K562 (cell line): ENCODE measurements around the gene USHBP1. TPM values are rescaled to one million over a fixed set of nuclear protein-coding genes. Genes with fewer than 3 reads are reported as not detected.
A peak's percentile ranks its signal among the peaks of the same experiment; 100 is the strongest.

ENCODE experiments used
- CREB3 ChIP-seq: fragments of 450-650 bp; conservative IDR thresholded peaks from 2 replicates; pipeline ENCODE4 v1.6.1; 2016; ENCODE audit warnings: missing genetic modification characterization, low read depth, mild to moderate bottlenecking, missing compliant biosample characterization, moderate library complexity
- FOXK2 ChIP-seq, 2 experiments: fragments of 450-650 bp; IDR thresholded peaks in 1 of 2; conservative IDR thresholded peaks in 1 of 2; 2 replicates each; pipeline ENCODE4 v1.6.1; 2016; ENCODE audit warnings: low read depth in 2 of 2, mild to moderate bottlenecking in 1 of 2
- GABPA ChIP-seq: fragments of 200-800 bp; sonication (Bioruptor generic); conservative IDR thresholded peaks from 2 replicates; pipeline ENCODE4 v1.6.1; 2016; ENCODE audit warnings: low read depth, missing genetic modification characterization, missing compliant biosample characterization
- HDAC2 ChIP-seq: fragments of 450-650 bp; IDR thresholded peaks from 2 replicates; pipeline ENCODE4 v1.6.1; 2016; ENCODE audit warnings: mild to moderate bottlenecking
- HDAC3 ChIP-seq: fragments of 450-650 bp; IDR thresholded peaks from 2 replicates; pipeline ENCODE4 v1.6.1; 2018; ENCODE audit warnings: borderline replicate concordance, mild to moderate bottlenecking, moderate library complexity; ENCODE audit not compliant: partially characterized antibody
- HINFP ChIP-seq: fragments of 450-650 bp; conservative IDR thresholded peaks from 2 replicates; pipeline ENCODE4 v1.6.1; 2016; ENCODE audit warnings: missing genetic modification characterization, low read depth, mild to moderate bottlenecking, control low read depth, missing compliant biosample characterization
- JUN ChIP-seq, 2 experiments: sonication (generic) in 1 of 2; formaldehyde crosslinking in 1 of 2; IDR thresholded peaks; 2 replicates each; pipeline versions ENCODE4 v1.6.1 to v1.8.0; 2012 to 2022; ENCODE audit warnings: borderline replicate concordance in 2 of 2, mild to moderate bottlenecking in 2 of 2, improper control_type of control experiment in 1 of 2, low read depth in 1 of 2, low read length in 1 of 2, missing genetic modification reagents in 1 of 2
- MAZ ChIP-seq, 2 experiments: fragments of 450-650 bp in 1 of 2; sonication (generic) in 1 of 2; formaldehyde crosslinking; IDR thresholded peaks in 1 of 2; conservative IDR thresholded peaks in 1 of 2; 2 replicates each; pipeline versions ENCODE4 v1.4.0 to v1.5.0; 2020; ENCODE audit warnings: mild to moderate bottlenecking in 1 of 2, missing genetic modification reagents in 1 of 2
- NRF1 ChIP-seq, 2 experiments: fragments of 450-650 bp; IDR thresholded peaks in 1 of 2; conservative IDR thresholded peaks in 1 of 2; 2 replicates each; pipeline ENCODE4 v1.6.1; 2014; ENCODE audit warnings: mild to moderate bottlenecking in 2 of 2
- OTX1 ChIP-seq: fragments of 450-650 bp; formaldehyde crosslinking; IDR thresholded peaks from 2 replicates; pipeline ENCODE4 v1.4.0; 2022; ENCODE audit warnings: mild to moderate bottlenecking
- POLR2AphosphoS2 ChIP-seq: IDR thresholded peaks from 2 replicates; pipeline ENCODE4 v1.6.1; 2012; ENCODE audit warnings: low read length, improper control_type of control experiment
- POLR2B ChIP-seq: fragments of 450-650 bp; IDR thresholded peaks from 2 replicates; pipeline ENCODE4 v1.6.1; 2018; ENCODE audit warnings: low read depth; ENCODE audit not compliant: partially characterized antibody
- RFX5 ChIP-seq: IDR thresholded peaks from 2 replicates; pipeline ENCODE4 v1.6.1; 2011; ENCODE audit warnings: low read depth, mild to moderate bottlenecking, improper control_type of control experiment, low read length
- TBL1XR1 ChIP-seq, 2 experiments: IDR thresholded peaks; 2 replicates each; pipeline ENCODE4 v1.6.1; 2012; ENCODE audit warnings: improper control_type of control experiment in 2 of 2, low read length in 2 of 2, mild to moderate bottlenecking in 1 of 2
- TCF7 ChIP-seq: sonication (generic); IDR thresholded peaks from 2 replicates; pipeline ENCODE4 v1.6.1; 2016; ENCODE audit warnings: antibody characterized with exemption, borderline replicate concordance
- THRB ChIP-seq: fragments of 450-650 bp; formaldehyde crosslinking; conservative IDR thresholded peaks from 2 replicates; pipeline ENCODE4 v1.4.0; 2022; ENCODE audit warnings: mild to moderate bottlenecking, missing genetic modification characterization
- ZBTB49 ChIP-seq: sonication (generic); formaldehyde crosslinking; IDR thresholded peaks from 2 replicates; pipeline ENCODE4 v1.8.0; 2022; ENCODE audit warnings: missing genetic modification reagents, mild to moderate bottlenecking, borderline replicate concordance
- ZNF184 ChIP-seq: sonication (generic); formaldehyde crosslinking; IDR thresholded peaks from 2 replicates; pipeline ENCODE4 v1.5.0; 2020; ENCODE audit warnings: missing genetic modification reagents
- ZNF212 ChIP-seq: fragments of 450-650 bp; formaldehyde crosslinking; IDR thresholded peaks from 2 replicates; pipeline ENCODE4 v1.4.0; 2020; ENCODE audit warnings: mild to moderate bottlenecking
- ZNF766 ChIP-seq: fragments of 200-800 bp; sonication (Bioruptor generic); conservative IDR thresholded peaks from 2 replicates; pipeline ENCODE4 v1.6.1; 2016; ENCODE audit warnings: missing genetic modification characterization, missing compliant biosample characterization
- polyA plus RNA-seq, 8 experiments: library from polyadenylated mRNA; depleted of rRNA in 4 of 8; stranded (reverse) in 5 of 8; unstranded in 3 of 8; fragments of >200 nt; fragmentation: Nextera tagmentation in 2 of 8; fragmentation: Illumina TruSeq in 1 of 8; extraction: Ambion mirVana in 2 of 8; extraction: Trizol in 1 of 8; gene quantifications; 2 replicates each; pipeline versions ENCODE4 v1.2.1 to v1.2.3, GENCODE V29; 2011 to 2014; ENCODE audit warnings: inconsistent platforms in 1 of 8, missing spikeins in 1 of 8
- total RNA-seq, 7 experiments: library from RNA; depleted of rRNA in 6 of 7; stranded (reverse); fragments of >200 nt in 6 of 7; fragmentation: Illumina TruSeq in 2 of 7; extraction: Trizol in 2 of 7; gene quantifications; 2 replicates each; pipeline versions ENCODE4 v1.2.1 to v1.2.3, GENCODE V29; 2011 to 2021; ENCODE audit warnings: low replicate concordance in 1 of 7

The USHBP1 gene
- total and polyA plus RNA-seq, 9 of the 15 experiments (the other 6 are each of a cell fraction or from before 2014, with no cell fraction given), result 0.03 to 0.10 (median 0.05) TPM; not detected in 5

- TF ChIP-seq ZBTB49 (peak; percentile 76; the same call in 1 of the 2 replicates), FOXK2 (conservative IDR thresholded peaks at IDR 0.05 in 1 of 2, IDR thresholded peaks at IDR 0.05 in 1 of 2; ENCODE audit: low read depth in 2 of 2) (peak; percentile 38 to 41; a peak in 1 of 4 replicates), HDAC3 (no peak), ZNF212 (CRISPR knock-in tag) (no peak), GABPA (peak; percentile 98), NRF1 (conservative IDR thresholded peaks at IDR 0.05 in 1 of 2, IDR thresholded peaks at IDR 0.05 in 1 of 2) (peak; percentile 87 to 88), TBL1XR1 (IDR thresholded peaks at IDR 0.05; ENCODE audit: low read length in 2 of 2) (0 out of 4 replicates have a peak, but pooled peaks of 1 of the 2 experiments have one; percentile 51), POLR2B (peak; percentile 71), MAZ (CRISPR knock-in tag; conservative IDR thresholded peaks at IDR 0.05 in 1 of 2, IDR thresholded peaks at IDR 0.05 in 1 of 2) (0 out of 4 replicates have a peak, but pooled peaks of 1 of the 2 experiments have one; percentile 14), ZNF184 (CRISPR knock-in tag) (no peak), THRB (peak; percentile 86), JUN (IDR thresholded peaks at IDR 0.05; ENCODE audit: borderline replicate concordance, low read depth, low read length) (no peak), JUN (CRISPR knock-in tag; IDR thresholded peaks at IDR 0.05; ENCODE audit: borderline replicate concordance) (no peak), RFX5 (no peak), CREB3 (tag) (peak; percentile 94), POLR2AphosphoS2 (0 out of 2 replicates have a peak, but pooled peaks have one; percentile 53), ZNF766 (CRISPR knock-in tag) (peak; percentile 97), HINFP (tag) (0 out of 2 replicates have a peak, but pooled peaks have one; percentile 32), TCF7 (no peak), OTX1 (CRISPR knock-in tag) (peak; percentile 94), HDAC2 (peak; percentile 84)
Measured at GRCh38 chr19:17266975-17267788, 2.6 kb upstream of the USHBP1 start, which contains the start of gene BABAM1 (continued).
